ENCODE data around the gene DDX28.
A peak's percentile ranks its signal among the peaks of the same experiment; 100 is the strongest.

Gene DDX28

GRCh38 chr16:68022728-68023537 is at the start of gene DDX28, which contains the start of gene DUS2:
TSS of gene DDX28 (minus strand) at chr16:68023232. CDS start at chr16:68023202, 30 bp downstream.
TSS of gene DUS2 (plus strand) at chr16:68023284. CDS start at chr16:68038024, 14,740 bp downstream.
- DNase-seq = peak; percentile 97

- DNase-seq = no peak
Measured at GRCh38 chr16:68072038-68072695, 49.1 kb upstream of the DDX28 start.

DNA sequence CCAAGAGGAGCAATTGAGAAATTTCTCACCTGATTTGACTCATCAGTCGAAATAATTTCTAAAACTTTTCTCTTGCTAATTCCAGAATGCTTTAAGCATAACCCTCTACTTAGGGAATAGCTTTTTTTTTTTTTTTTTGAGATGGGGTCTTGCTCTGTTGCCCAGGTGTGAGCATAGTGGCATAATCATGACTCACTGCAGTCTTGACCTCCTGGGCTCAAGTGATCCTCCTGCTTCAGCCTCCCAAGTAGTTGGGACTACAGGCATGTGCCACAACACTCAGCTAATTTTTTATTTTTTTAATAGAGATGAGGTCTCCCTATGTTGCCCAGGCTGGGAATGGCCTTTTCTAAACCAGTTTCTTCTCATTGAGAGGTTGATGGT is 48.5 kb upstream of the DDX28 start:
- no peak for DNase-seq

- no peak for DNase-seq
Measured at GRCh38 chr16:68070806-68071517, 47.9 kb upstream of the DDX28 start.

DNA sequence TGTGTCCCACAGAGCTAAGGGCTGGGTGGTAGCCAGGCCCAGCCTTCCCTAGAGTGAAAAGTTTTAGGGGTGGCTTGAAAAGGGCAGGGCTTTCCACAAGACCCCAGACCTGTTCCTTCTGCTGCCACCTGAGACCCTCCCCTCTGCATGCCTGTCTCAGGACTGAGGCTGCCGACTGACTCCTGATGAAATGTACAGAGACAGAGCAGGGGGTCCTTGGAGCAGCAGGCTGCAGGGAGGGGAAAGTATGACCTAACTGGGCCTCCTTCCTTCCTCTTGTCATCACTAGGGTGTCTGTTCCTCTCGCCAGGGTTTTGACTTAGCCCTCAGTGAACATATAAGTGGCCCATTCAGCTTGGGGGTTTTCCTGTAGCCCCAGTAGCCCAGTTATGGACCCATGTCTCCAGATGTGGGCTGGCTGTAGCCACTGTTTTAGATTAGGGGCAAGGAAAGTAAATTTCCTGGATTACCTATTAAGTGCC is 47.3 kb upstream of the DDX28 start:
- DNase-seq = no peak

DNA sequence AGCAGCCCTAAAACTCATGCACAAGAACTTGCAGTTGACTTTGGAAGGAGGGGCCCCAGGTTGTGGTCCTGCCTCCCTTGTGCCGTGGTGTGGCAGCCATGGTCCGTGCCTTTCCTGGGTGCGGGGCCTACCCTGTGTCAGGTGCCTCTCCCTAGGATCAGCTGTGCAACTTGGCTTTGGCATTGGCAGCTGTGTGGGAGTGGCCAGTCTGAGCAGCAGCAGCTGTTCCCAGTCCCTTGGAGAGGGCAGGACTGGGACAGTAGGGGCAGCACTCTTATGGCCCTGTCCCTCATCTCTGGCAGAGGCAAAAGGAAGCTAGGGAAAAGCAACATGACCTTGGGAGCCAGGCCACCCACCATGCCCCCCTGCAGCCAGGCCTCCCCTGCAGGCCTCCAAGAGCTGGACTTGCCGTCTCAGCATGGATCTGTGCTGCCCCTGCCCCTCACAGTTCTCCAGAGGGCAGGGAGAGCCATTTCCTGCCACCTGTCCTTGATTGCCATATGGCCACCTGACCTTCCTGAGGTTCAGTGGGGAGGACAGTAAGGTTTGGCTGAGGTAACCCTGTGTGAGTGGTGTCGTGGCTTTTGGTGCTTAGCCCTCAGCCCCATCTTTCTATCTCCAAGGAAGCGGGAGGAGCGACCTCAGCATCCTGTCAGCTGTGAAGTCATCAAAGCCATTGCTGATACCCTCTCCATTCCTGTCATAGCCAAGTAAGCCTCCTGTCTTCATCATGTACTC is 46.6 kb upstream of the DDX28 start:
- DNase-seq = peak; percentile 45

DNA sequence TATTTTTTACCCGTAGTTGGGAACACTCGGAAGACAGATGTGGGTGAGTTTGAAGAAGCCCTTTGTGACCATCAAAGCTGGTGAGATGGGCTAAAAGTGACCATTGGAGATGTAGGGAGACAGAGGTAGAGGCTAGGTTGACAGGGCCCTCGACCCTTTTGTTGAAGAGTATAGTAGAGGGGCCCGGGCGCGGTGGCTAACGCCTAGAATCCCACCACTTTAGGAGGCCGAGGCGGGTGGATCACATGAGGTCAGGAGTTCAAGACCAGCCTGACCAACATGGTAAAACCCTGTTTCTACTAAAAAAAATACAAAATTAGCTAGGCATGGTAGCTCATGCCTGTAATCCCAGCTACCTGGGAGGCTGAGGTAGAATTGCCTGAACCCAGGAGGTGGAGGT is 45.9 kb upstream of the DDX28 start:
- no peak for DNase-seq

GRCh38 chr16:68066763-68067162 is 43.7 kb upstream of the DDX28 start:
- no peak for DNase-seq

DNA sequence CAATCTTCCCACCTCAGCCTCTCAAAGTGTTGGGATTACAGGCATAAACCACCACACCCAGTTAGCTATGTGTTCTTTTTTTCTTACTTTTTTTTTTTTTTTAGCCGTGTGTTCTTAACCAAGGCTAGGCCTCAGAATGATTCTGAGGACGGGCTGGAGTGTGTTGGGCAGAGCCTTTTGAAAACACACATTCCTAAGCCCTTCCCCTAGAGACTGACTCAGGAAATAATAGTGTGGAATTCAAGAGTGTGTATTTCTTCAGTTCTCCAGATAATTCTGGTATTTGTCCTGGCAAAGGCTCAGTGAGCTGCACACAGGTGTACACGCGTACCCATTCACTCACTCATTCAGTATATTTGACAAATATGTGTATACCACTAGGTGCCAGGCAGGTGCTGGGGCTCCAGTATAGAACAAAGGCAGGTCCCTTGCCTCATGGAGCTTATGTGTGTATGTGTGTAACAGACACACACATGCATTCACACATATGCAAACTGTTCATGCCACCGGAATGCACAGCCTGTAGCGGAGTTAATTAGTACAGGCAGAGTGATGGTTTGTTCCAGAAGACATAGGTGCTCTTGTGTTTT is 42.8 kb upstream of the DDX28 start:
- DNase-seq = no peak

GRCh38 chr16:68064791-68065365 is 41.8 kb upstream of the DDX28 start:
- peak; percentile 72 for DNase-seq

DNA sequence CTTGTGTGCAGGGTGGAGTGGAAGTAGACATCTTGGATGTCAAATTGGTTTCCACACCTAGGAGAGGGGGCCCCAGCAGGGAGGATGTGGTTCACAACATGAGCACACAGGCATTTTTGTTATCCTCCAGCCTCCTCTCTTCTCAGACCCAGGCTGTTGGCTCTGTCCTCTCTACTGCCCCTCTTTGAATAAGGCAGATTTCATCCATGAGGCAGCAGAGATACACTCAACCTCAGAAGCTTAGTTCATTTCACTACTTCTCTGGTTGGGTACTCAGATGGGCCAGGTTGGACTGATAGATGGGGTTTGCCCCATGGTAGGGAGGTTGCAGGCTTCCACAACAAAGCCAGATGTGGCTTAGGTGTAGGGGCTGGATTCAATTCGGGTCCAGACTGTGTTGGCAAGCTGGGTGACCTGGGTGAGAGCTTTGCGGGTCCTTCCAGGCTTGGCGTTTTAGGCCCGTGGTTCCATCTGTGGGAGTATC is 39.9 kb upstream of the DDX28 start:
- no peak for DNase-seq

GRCh38 chr16:68061396-68061795 is 38.4 kb upstream of the DDX28 start:
- DNase-seq = no peak

- DNase-seq = no peak
Measured at GRCh38 chr16:68059804-68060203, 36.8 kb upstream of the DDX28 start.

GRCh38 chr16:68055395-68055794 is 32.4 kb upstream of the DDX28 start:
- no peak for DNase-seq

DNA sequence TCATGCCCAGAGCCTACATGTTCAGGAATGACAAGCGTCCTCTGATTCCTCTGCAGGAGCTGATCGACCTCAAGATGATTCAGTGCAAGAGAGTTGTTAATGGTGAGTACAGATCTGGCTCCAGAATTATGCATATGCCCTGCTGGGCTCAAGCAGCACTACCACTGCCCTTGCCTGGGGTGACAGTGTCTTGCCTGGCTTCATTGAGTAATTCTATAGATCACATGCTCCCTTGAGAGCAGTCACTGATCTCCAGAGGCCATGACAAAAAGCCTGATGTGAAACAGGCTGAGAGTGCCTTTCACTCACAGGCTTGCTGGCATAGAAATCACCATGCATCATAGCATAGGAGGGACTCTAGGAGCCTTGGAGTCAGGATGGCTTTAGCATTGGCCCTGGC is 26.4 kb upstream of the DDX28 start:
- no peak for DNase-seq

GRCh38 chr16:68047987-68048386 is 25.0 kb upstream of the DDX28 start:
- DNase-seq = no peak

GRCh38 chr16:68046106-68046505 is 23.1 kb upstream of the DDX28 start:
- DNase-seq = no peak

DNA sequence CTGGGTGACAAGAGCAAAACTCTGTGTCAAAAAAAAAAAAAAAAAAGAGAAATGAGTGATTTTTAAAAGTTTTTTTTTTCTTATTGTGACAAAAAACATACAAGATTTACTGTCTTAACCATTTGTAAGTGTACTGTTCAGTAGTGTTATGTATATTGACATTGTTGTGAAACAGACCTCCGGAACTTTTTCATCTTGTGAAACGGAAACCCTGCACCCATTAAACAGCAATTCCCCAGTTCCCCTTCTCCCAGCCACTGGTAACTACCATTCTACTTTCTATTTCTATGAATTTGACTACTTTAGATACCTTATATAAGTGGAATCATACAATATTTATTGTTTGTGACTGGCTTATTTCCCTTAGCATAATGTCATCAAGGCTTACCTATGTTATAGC is 18.8 kb upstream of the DDX28 start:
- no peak for DNase-seq

DNA sequence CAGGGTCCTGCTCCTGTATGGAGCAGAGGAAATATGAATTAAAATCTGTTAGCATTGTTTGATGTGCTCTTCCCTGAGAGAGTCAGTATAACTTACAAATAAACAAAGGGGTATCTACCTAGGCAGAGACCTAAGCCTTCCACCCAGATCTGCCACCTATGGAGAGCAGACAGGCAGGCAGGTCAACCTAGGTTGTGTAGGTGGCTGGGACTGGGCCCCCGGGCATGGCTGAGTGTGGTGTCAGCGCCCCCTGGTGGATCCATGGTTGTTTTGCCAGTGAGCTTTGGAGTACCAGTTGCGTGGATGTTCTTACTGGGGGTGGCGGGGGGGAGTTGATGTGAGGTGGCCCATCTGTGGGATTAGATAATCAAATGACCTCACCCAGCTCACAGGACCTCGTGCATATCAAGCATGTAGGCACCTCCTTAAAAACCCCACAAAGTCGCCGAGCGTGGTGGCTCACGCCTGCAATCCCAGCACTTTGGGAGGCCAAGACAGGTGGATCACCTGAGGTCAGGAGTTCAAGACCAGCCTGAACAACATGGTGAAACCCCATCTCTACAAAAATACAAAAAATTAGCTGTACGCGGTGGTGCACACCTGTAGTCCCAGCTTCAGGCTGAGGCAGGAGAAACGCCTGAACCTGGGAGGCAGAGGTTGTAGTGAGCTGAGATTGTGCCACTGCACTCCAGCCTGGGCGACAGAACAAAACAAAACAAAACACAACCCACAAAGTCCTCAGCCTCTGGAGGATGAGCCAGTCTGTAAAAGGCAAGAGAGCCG is 17.7 kb upstream of the DDX28 start:
- peak; percentile 90 for DNase-seq

GRCh38 chr16:68037841-68038597 is 15.0 kb upstream of the DDX28 start:
- no peak for DNase-seq

All from activated T-cell treated with anti-CD3 and anti-CD28 coated beads, Interleukin-2, amount 50 U/mL, for 1 hour (primary cell).